T1000 (cell line): ENCODE results near the gene PTPN18.
"Not testable (repeated sequence)": the region's sequence is repeated elsewhere in the genome, so short reads cannot be mapped to it uniquely, and the experiment has no call there.

Experiments
- DNase-seq: peaks from one replicate; lab custom pipeline; 2025; ENCODE audit warnings: mixed read lengths; lab: John Stamatoyannopoulos, UW

The PTPN18 gene

GRCh38 chr2:130355578-130356431 is at the start of gene PTPN18:
Gene PTPN18 (plus strand): TSS chr2:130356056. CDS start chr2:130356108, 52 bp downstream.
- DNase-seq = peak; percentile 67

GRCh38 chr2:130307850-130308249 is 48.0 kb upstream of the PTPN18 start:
- no peak for DNase-seq

- no peak for DNase-seq
Measured at GRCh38 chr2:130310881-130311280, 45.0 kb upstream of the PTPN18 start.

- no peak for DNase-seq
Measured at GRCh38 chr2:130313812-130314334, 42.0 kb upstream of the PTPN18 start.

- no peak for DNase-seq
Measured at GRCh38 chr2:130314377-130314776, 41.5 kb upstream of the PTPN18 start.

GRCh38 chr2:130316596-130316995 is 39.3 kb upstream of the PTPN18 start:
- no peak for DNase-seq

GRCh38 chr2:130318906-130319305 is 37.0 kb upstream of the PTPN18 start:
- DNase-seq = no peak

- DNase-seq = no peak
Measured at GRCh38 chr2:130319536-130319935, 36.3 kb upstream of the PTPN18 start.

- no peak for DNase-seq
Measured at GRCh38 chr2:130327703-130328527, 27.9 kb upstream of the PTPN18 start.

- no peak for DNase-seq
Measured at GRCh38 chr2:130328710-130329109, 27.1 kb upstream of the PTPN18 start.

GRCh38 chr2:130332271-130333073 is 23.4 kb upstream of the PTPN18 start:
- DNase-seq = peak; percentile 54

GRCh38 chr2:130333253-130333652 is 22.6 kb upstream of the PTPN18 start:
- DNase-seq = not testable (repeated sequence)

- no peak for DNase-seq
Measured at GRCh38 chr2:130334026-130334425, 21.8 kb upstream of the PTPN18 start.

GRCh38 chr2:130335226-130335625 is 20.6 kb upstream of the PTPN18 start:
- DNase-seq = no peak

- no peak for DNase-seq
Measured at GRCh38 chr2:130336150-130336876, 19.5 kb upstream of the PTPN18 start.

GRCh38 chr2:130336877-130337734 is 18.8 kb upstream of the PTPN18 start:
- DNase-seq = no peak

- DNase-seq = no peak
Measured at GRCh38 chr2:130337735-130338325, 18.0 kb upstream of the PTPN18 start.

GRCh38 chr2:130338793-130339345 is 17.0 kb upstream of the PTPN18 start:
- DNase-seq = no peak
